ENCODE data around the gene GNB1L.

GNB1L gene

DNA sequence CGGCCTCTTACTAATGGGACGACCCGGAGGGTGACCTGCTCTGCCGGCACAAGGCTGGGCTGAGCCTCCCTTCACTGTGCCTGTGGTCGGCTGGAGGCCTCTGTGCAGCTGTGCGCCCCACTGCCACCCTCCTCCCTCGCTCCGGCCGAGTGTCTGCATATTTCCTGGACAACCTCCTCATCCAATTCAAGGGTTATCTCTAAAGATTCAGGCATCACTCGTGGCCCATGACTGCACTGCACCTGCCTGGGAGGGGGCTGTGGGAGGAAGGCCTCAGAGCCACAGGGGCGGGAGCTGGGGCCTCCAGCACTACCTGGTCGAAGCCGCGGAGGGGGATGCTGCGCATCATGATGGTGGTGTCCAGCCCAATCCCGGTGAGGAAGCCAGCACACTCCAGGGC, 43.1 kb upstream of the GNB1L start:
- no peaks in the 10 kb centered on the region for H3K9me3 ChIP-seq (ENCODE audit: control insufficient read depth, low read length)
- no peaks in the 10 kb centered on the region for H3K27me3 ChIP-seq (replicated peaks; ENCODE audit: control insufficient read depth, insufficient read depth, low read length, poor library complexity, severe bottlenecking)
- no peak for DNase-seq
- peaks cover 14% of the 10 kb centered on the region for H3K4me1 ChIP-seq (ENCODE audit: control insufficient read depth, insufficient read depth, low read length, poor library complexity, severe bottlenecking)
- peaks cover 11% of the 10 kb centered on the region for H3K36me3 ChIP-seq (ENCODE audit: control insufficient read depth, insufficient read depth, low read length)
- no peak overlapping the region for H3K4me3 ChIP-seq (ENCODE audit: insufficient read depth, low read depth, low read length, poor library complexity, severe bottlenecking)
- no peak overlapping the region for H3K27ac ChIP-seq (ENCODE audit: insufficient read depth, low read length, poor library complexity, severe bottlenecking)

DNA sequence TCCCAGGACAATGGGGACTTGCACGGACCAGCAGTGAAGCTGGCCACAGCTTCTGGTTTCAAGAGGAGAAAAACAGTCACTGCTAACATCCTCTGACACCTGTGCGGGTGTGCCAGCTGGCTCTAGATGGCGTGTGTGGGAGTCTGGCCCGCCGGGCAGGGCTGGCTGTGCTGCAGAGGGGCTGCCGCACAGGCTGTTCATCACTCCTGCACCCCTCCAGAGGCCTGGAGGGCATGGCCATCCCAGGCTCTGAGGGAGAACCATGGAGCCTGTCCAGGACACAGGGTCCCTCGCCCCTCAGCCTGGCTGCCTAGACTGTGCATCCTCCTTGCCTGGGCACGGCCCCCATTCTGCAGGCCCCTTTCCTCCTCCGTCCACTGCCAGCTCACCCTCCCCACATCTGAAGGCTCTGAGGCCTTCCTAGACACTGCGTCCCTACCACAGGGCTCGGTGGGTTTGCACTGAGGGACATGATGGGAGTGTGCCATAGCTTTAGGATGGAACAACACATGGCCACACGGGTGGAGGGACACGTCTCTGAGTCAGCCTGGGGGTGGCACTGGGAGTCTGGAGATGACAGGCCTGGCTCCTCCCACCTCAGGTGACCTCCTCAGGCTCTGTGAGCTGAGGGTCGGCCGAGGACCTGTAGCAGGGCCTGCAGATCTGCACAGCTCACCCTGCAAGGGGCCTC, 42.1 kb upstream of the GNB1L start:
- Histone ChIP-seq H3K27ac (ENCODE audit: insufficient read depth, low read length, poor library complexity, severe bottlenecking) (no peak overlapping the region), H3K36me3 (ENCODE audit: control insufficient read depth, insufficient read depth, low read length) (peaks cover 11% of the 10 kb centered on the region), H3K4me1 (ENCODE audit: control insufficient read depth, insufficient read depth, low read length, poor library complexity, severe bottlenecking) (peaks cover 22% of the 10 kb centered on the region), H3K4me3 (ENCODE audit: insufficient read depth, low read depth, low read length, poor library complexity, severe bottlenecking) (no peak overlapping the region), H3K27me3 (replicated peaks; ENCODE audit: control insufficient read depth, insufficient read depth, low read length, poor library complexity, severe bottlenecking) (no peaks in the 10 kb centered on the region), H3K9me3 (ENCODE audit: control insufficient read depth, low read length) (no peaks in the 10 kb centered on the region)
- no peak for DNase-seq

DNA sequence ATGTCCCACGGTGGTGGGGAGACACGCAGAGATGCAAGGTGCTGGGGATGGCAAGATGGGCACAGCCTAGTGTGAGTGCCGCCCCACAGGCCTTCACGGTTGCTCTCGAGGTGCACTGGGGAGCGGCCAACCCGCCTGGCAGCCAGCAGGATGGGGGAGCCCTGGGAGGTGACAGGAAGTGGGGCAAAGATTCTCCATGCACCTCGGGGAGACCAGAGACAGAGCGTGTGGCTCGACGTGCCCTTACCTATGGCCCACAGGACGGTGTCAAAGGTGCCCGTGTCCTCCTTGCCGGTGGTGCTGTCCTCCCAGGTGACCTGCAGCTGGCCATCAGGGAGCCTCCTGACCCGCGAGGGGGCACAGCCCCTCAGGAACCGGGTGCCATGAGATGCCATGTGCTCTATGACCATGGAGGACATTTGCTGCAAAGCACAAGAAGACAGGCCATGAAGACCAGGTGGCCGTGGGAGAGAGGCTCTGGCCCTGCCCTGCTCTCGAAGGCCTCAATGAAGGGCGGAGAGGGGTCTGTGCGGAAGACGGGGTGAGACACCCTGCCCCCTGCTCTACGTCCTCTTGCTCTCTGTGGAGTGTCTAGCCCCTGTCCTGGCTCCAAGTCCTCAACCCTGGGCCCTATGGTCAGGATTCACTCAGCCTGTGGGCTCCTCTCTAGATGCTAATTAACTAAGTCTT, 40.6 kb upstream of the GNB1L start:
- no peak for DNase-seq
- Histone ChIP-seq H3K9me3 (ENCODE audit: control insufficient read depth, low read length) (no peaks in the 10 kb centered on the region), H3K4me3 (ENCODE audit: insufficient read depth, low read depth, low read length, poor library complexity, severe bottlenecking) (no peak overlapping the region), H3K27ac (ENCODE audit: insufficient read depth, low read length, poor library complexity, severe bottlenecking) (no peak overlapping the region), H3K36me3 (ENCODE audit: control insufficient read depth, insufficient read depth, low read length) (peaks cover 11% of the 10 kb centered on the region), H3K4me1 (ENCODE audit: control insufficient read depth, insufficient read depth, low read length, poor library complexity, severe bottlenecking) (peaks cover 37% of the 10 kb centered on the region), H3K27me3 (replicated peaks; ENCODE audit: control insufficient read depth, insufficient read depth, low read length, poor library complexity, severe bottlenecking) (no peaks in the 10 kb centered on the region)

DNA sequence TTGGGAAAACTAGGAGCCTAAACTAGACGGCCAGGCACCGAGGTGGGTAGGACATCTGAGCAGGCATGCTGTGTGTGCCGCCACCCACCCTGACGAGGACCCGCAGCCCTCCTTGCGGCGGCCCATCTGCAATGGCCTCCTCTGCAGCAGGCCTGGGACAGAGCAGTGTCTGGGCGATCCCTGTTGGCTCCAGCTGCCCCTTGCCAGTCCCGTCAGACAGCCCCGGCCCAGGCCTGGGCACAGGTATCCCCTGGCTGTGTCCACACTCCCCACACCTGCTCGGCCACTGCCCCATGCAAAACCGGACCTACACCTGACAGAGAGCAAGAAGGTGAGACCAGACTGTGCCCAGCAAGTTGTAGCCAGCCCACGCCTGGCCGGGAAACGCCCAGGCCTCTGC, 38.7 kb upstream of the GNB1L start:
- Histone ChIP-seq H3K36me3 (ENCODE audit: control insufficient read depth, insufficient read depth, low read length) (peaks cover 6% of the 10 kb centered on the region), H3K27ac (ENCODE audit: insufficient read depth, low read length, poor library complexity, severe bottlenecking) (peak overlapping the region; percentile 92), H3K9me3 (ENCODE audit: control insufficient read depth, low read length) (no peaks in the 10 kb centered on the region), H3K4me1 (ENCODE audit: control insufficient read depth, insufficient read depth, low read length, poor library complexity, severe bottlenecking) (peaks cover 46% of the 10 kb centered on the region), H3K4me3 (ENCODE audit: insufficient read depth, low read depth, low read length, poor library complexity, severe bottlenecking) (no peak overlapping the region), H3K27me3 (replicated peaks; ENCODE audit: control insufficient read depth, insufficient read depth, low read length, poor library complexity, severe bottlenecking) (no peaks in the 10 kb centered on the region)
- no peak for DNase-seq

DNA sequence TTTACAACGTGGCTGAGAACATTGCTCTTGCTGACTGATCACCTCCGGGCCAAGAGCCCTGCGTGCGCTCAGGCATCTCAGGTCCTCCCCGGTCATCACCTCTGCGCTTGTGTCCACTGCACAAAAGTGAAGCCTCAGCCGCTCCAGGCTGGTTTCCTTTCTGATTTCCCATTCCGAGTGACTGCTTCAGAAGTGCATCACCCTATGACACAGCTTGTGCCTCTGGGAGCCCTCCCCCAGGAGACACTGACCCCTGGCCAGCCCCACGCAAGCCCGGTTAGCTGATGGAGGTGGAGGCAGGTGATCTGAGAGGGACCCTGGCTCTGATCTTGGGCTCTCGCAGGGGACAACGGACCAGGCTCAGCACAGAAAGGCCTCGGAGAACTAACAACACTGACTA, 38.3 kb upstream of the GNB1L start:
- H3K4me1 ChIP-seq (ENCODE audit: control insufficient read depth, insufficient read depth, low read length, poor library complexity, severe bottlenecking): peaks cover 47% of the 10 kb centered on the region
- DNase-seq: no peak
- H3K27ac ChIP-seq (ENCODE audit: insufficient read depth, low read length, poor library complexity, severe bottlenecking): peak overlapping the region; percentile 92
- H3K4me3 ChIP-seq (ENCODE audit: insufficient read depth, low read depth, low read length, poor library complexity, severe bottlenecking): no peak overlapping the region
- H3K9me3 ChIP-seq (ENCODE audit: control insufficient read depth, low read length): no peaks in the 10 kb centered on the region
- H3K27me3 ChIP-seq (replicated peaks; ENCODE audit: control insufficient read depth, insufficient read depth, low read length, poor library complexity, severe bottlenecking): no peaks in the 10 kb centered on the region
- H3K36me3 ChIP-seq (ENCODE audit: control insufficient read depth, insufficient read depth, low read length): peaks cover 3% of the 10 kb centered on the region

DNA sequence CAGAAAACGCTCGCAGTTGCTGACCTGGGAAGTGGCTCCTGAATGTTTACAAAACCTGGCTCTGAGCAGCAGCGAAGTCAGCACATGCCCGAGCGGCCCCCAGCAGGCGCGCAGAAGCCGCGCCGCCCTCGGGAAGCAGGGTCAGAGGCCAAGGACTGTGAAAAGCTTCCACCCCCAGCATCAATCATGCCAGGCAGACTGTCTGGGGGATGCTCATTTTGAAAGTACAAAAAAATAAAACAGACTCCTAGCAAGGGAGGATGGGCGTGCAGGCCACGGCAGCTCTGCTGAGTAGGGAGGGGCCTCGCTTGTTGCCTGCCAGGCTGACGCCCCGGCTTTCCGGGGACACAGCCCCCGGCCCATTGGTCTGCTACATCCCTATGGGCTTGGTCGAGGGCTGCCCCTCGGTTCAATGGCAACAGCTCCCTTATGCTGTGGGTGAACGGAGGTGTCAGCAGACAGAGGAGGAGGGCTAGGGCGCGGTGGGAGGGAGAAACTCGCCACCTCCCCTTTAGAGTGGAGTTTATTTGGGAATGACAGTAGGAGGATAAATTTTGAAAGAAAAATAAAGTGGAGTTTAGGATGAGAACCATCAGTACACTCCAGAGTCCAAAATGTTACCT, 37.7 kb upstream of the GNB1L start:
- Histone ChIP-seq H3K36me3 (ENCODE audit: control insufficient read depth, insufficient read depth, low read length) (no peaks in the 10 kb centered on the region), H3K9me3 (ENCODE audit: control insufficient read depth, low read length) (no peaks in the 10 kb centered on the region), H3K4me1 (ENCODE audit: control insufficient read depth, insufficient read depth, low read length, poor library complexity, severe bottlenecking) (peaks cover 53% of the 10 kb centered on the region), H3K27ac (ENCODE audit: insufficient read depth, low read length, poor library complexity, severe bottlenecking) (peak overlapping the region; percentile 92), H3K4me3 (ENCODE audit: insufficient read depth, low read depth, low read length, poor library complexity, severe bottlenecking) (peak overlapping the region; percentile 57), H3K27me3 (replicated peaks; ENCODE audit: control insufficient read depth, insufficient read depth, low read length, poor library complexity, severe bottlenecking) (no peaks in the 10 kb centered on the region)
- peak in 2 of 3 donors; percentile 16 to 43 for DNase-seq

DNA sequence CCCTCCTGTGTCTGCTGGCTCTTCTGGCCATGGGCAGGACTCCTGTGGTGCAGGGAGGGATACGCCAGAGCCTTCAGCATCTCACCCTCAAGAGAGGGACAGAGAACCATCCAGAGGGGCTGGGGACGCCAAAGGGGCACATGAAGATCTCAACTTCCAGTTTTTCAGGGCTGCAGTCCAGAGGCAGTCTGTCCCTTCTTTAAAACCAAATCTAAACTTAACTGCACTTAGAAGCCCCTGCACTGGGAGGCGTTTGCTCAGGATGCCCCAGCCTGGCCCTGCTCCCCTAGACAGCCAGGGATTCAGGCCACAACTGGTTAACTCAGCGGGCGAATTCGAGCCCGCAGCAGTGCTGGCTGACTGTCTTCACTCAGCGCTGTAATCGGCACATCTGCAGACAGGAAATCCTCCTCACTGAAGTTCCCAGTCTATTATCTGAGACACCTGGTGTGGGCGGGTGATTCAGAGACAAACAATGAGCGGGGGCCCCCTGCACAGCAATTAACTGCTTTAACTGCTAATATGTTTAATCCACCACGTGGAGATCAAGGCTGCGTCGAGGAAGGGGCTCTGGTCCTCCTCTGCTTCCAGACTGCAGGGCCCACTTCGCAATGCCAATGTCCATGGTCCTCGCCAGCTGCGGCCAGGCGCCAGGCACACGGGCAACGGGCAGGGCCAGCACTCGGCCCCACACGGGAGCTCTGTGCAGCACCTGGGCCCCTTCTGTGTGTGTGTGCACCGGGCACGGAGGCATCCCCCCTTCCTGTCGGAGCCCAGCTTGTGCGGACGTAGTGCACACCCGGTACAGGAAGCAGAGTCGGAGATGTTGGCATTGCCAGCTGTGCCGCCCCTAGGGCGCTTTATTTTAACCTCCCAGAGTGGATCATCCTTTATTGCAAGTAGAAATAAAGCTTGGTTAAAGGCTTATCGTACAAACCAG, 36.9 kb upstream of the GNB1L start:
- Histone ChIP-seq H3K4me3 (ENCODE audit: insufficient read depth, low read depth, low read length, poor library complexity, severe bottlenecking) (peak overlapping the region; percentile 57), H3K27me3 (replicated peaks; ENCODE audit: control insufficient read depth, insufficient read depth, low read length, poor library complexity, severe bottlenecking) (no peaks in the 10 kb centered on the region), H3K9me3 (ENCODE audit: control insufficient read depth, low read length) (no peaks in the 10 kb centered on the region), H3K4me1 (ENCODE audit: control insufficient read depth, insufficient read depth, low read length, poor library complexity, severe bottlenecking) (peaks cover 60% of the 10 kb centered on the region), H3K27ac (ENCODE audit: insufficient read depth, low read length, poor library complexity, severe bottlenecking) (peak overlapping the region; percentile 92), H3K36me3 (ENCODE audit: control insufficient read depth, insufficient read depth, low read length) (no peaks in the 10 kb centered on the region)
- peak; percentile 59 to 79 (median 61) for DNase-seq

DNA sequence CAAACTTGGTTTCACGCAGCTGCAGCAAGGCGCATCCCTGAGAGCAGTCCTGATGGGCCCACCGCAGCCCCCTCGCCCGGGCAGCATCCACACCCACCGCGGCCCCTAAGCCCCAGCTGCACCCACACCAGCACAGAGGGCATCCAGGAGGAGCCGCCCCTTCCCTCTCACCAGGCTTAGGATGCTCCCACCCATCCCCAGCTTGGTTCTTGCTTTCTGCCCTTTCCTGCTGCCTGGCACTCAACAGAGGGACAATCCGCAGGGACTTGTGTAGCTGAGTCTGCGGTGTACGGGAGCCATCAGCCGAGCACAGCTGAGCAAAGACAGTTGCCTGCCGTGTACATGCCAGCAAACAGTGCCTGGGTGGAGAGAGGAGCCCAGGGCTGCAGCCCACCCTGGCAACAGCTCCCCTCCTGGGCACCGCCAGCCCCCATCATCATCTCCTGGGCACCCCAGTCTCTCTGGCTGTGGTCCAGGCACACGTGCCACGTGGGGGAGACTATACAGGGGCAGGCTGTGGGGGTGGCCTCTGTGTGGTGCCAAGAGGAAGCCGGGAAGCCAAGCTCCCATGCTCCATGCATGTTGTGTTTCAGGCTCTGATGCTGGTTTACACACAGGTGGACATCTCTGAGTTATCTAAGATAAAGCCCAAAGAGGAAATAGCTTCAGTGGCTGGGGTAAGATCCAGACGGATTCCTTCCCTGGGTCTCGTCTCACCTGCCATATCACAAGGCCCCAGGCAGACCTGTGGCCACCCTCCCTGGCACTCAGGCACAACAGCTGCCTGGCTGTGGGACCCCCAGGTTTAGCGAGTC, 36.0 kb upstream of the GNB1L start:
- no peak for DNase-seq
- peak overlapping the region; percentile 57 for H3K4me3 ChIP-seq (ENCODE audit: insufficient read depth, low read depth, low read length, poor library complexity, severe bottlenecking)
- H3K27me3 ChIP-seq (replicated peaks; ENCODE audit: control insufficient read depth, insufficient read depth, low read length, poor library complexity, severe bottlenecking): no peaks in the 10 kb centered on the region
- no peaks in the 10 kb centered on the region for H3K9me3 ChIP-seq (ENCODE audit: control insufficient read depth, low read length)
- H3K4me1 ChIP-seq (ENCODE audit: control insufficient read depth, insufficient read depth, low read length, poor library complexity, severe bottlenecking): peaks cover 69% of the 10 kb centered on the region
- no peaks in the 10 kb centered on the region for H3K36me3 ChIP-seq (ENCODE audit: control insufficient read depth, insufficient read depth, low read length)
- H3K27ac ChIP-seq (ENCODE audit: insufficient read depth, low read length, poor library complexity, severe bottlenecking): peak overlapping the region; percentile 92

DNA sequence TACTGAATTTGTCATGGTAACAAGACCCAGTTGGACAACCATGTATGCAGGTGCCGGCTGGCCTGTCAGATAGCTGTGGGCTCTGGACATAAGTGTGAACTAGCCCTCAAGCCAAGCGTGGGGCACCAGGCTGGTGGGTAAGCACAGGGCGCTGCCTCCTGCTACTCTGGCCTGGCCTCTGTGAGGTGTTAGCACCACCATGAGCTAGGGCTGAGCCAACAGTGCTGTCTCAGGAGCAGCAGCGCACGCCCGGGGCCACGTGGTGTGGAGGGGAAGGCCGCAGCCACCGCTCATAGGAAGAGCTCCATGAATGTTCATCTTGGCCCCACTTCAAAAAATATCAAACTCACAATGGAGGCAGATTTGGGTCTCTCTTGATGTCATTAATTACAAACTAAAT, 35.3 kb upstream of the GNB1L start:
- DNase-seq: no peak
- H3K27ac ChIP-seq (ENCODE audit: insufficient read depth, low read length, poor library complexity, severe bottlenecking): no peak overlapping the region
- H3K36me3 ChIP-seq (ENCODE audit: control insufficient read depth, insufficient read depth, low read length): no peaks in the 10 kb centered on the region
- H3K9me3 ChIP-seq (ENCODE audit: control insufficient read depth, low read length): no peaks in the 10 kb centered on the region
- H3K4me1 ChIP-seq (ENCODE audit: control insufficient read depth, insufficient read depth, low read length, poor library complexity, severe bottlenecking): peaks cover 74% of the 10 kb centered on the region
- H3K4me3 ChIP-seq (ENCODE audit: insufficient read depth, low read depth, low read length, poor library complexity, severe bottlenecking): no peak overlapping the region
- no peaks in the 10 kb centered on the region for H3K27me3 ChIP-seq (replicated peaks; ENCODE audit: control insufficient read depth, insufficient read depth, low read length, poor library complexity, severe bottlenecking)

All from effector memory CD4-positive, alpha-beta T cell (primary cell).